K562 (cell line): ENCODE results near the gene UBXN2A. TPM values are rescaled to one million over a fixed set of nuclear protein-coding genes. Genes with fewer than 3 reads are reported as not detected.

Experiments used
- CCNT2 ChIP-seq: IDR thresholded peaks from 2 replicates; pipeline ENCODE4 v1.6.1; 2011; ENCODE audit warnings: borderline replicate concordance, low read depth, mild to moderate bottlenecking, moderate library complexity, mixed read lengths, low read length; ENCODE audit not compliant: insufficient read length; ENCODE audit errors: extremely low read depth
- EP400 ChIP-seq: fragments of 450-650 bp; IDR thresholded peaks from 2 replicates; pipeline ENCODE4 v1.6.1; 2017; ENCODE audit warnings: antibody characterized with exemption, mild to moderate bottlenecking, moderate library complexity
- ESRRA ChIP-seq: fragments of 450-650 bp; IDR thresholded peaks from 2 replicates; pipeline ENCODE4 v1.6.1; 2014; ENCODE audit warnings: low read depth, mild to moderate bottlenecking, moderate library complexity, borderline replicate concordance
- HOXB6 ChIP-seq: fragments of 250-450 bp; sonication (Bioruptor Pico); IDR thresholded peaks from 2 replicates; pipeline ENCODE4 v1.5.1; 2022; ENCODE audit warnings: mild to moderate bottlenecking, borderline replicate concordance
- SRSF3 ChIP-seq: fragments of 200-400 bp; formaldehyde crosslinking; IDR thresholded peaks from 2 replicates; pipeline ENCODE4 v1.6.1; 2016; ENCODE audit warnings: mild to moderate bottlenecking, low read length, moderate library complexity; ENCODE audit not compliant: insufficient read depth
- ZNF165 ChIP-seq: fragments of 250-450 bp; sonication (Bioruptor Pico); IDR thresholded peaks from 2 replicates; pipeline ENCODE4 v1.4.0; 2020; ENCODE audit warnings: borderline replicate concordance
- ZNF561 ChIP-seq: fragments of 450-650 bp; formaldehyde crosslinking; conservative IDR thresholded peaks from 2 replicates; pipeline ENCODE4 v1.4.0; 2020; ENCODE audit warnings: mild to moderate bottlenecking, moderate library complexity
- ZNF707 ChIP-seq: fragments of 250-450 bp; sonication (Bioruptor Pico); conservative IDR thresholded peaks from 2 replicates; pipeline ENCODE4 v1.8.0; 2022; ENCODE audit warnings: inconsistent platforms, mild to moderate bottlenecking, moderate library complexity
- ZNF766 ChIP-seq: fragments of 200-800 bp; sonication (Bioruptor generic); conservative IDR thresholded peaks from 2 replicates; pipeline ENCODE4 v1.6.1; 2016; ENCODE audit warnings: missing genetic modification characterization, missing compliant biosample characterization
- polyA plus RNA-seq, 8 experiments: library from polyadenylated mRNA; depleted of rRNA in 4 of 8; stranded (reverse) in 5 of 8; unstranded in 3 of 8; fragments of >200 nt; fragmentation: Nextera tagmentation in 2 of 8; fragmentation: Illumina TruSeq in 1 of 8; extraction: Ambion mirVana in 2 of 8; extraction: Trizol in 1 of 8; gene quantifications; 2 replicates each; pipeline versions ENCODE4 v1.2.1 to v1.2.3, GENCODE V29; 2011 to 2014; ENCODE audit warnings: inconsistent platforms in 1 of 8, missing spikeins in 1 of 8
- total RNA-seq, 7 experiments: library from RNA; depleted of rRNA in 6 of 7; stranded (reverse); fragments of >200 nt in 6 of 7; fragmentation: Illumina TruSeq in 2 of 7; extraction: Trizol in 2 of 7; gene quantifications; 2 replicates each; pipeline versions ENCODE4 v1.2.1 to v1.2.3, GENCODE V29; 2011 to 2021; ENCODE audit warnings: low replicate concordance in 1 of 7
- TF ChIP-seq, protein P1 (sequence below): sonication (generic); formaldehyde crosslinking; IDR thresholded peaks from 2 replicates; pipeline ENCODE4 v1.8.0; 2022; ENCODE audit warnings: missing genetic modification reagents, mild to moderate bottlenecking, borderline replicate concordance
- TF ChIP-seq, protein P2 (sequence below): fragments of 450-650 bp; IDR thresholded peaks from 2 replicates; pipeline ENCODE4 v1.6.1; 2018; ENCODE audit not compliant: partially characterized antibody
- TF ChIP-seq, protein P3 (sequence below): fragments of 450-650 bp; formaldehyde crosslinking; IDR thresholded peaks from 2 replicates; pipeline ENCODE4 v1.4.0; 2022; ENCODE audit warnings: mild to moderate bottlenecking, moderate library complexity
- TF ChIP-seq, protein P4 (sequence below): fragments of 250-450 bp; sonication (Bioruptor Pico); IDR thresholded peaks from 2 replicates; pipeline ENCODE4 v1.6.1; 2021; ENCODE audit warnings: mild to moderate bottlenecking
- TF ChIP-seq, protein P5 (sequence below): sonication (generic); formaldehyde crosslinking; IDR thresholded peaks from 2 replicates; pipeline ENCODE4 v1.8.0; 2022; ENCODE audit warnings: mild to moderate bottlenecking, missing genetic modification reagents

Gene UBXN2A
- total and polyA plus RNA-seq, 9 of the 15 experiments (the other 6 are each of a cell fraction or from before 2014, with no cell fraction given) = 3.4 to 25.6 (median 16.0) TPM

DNA sequence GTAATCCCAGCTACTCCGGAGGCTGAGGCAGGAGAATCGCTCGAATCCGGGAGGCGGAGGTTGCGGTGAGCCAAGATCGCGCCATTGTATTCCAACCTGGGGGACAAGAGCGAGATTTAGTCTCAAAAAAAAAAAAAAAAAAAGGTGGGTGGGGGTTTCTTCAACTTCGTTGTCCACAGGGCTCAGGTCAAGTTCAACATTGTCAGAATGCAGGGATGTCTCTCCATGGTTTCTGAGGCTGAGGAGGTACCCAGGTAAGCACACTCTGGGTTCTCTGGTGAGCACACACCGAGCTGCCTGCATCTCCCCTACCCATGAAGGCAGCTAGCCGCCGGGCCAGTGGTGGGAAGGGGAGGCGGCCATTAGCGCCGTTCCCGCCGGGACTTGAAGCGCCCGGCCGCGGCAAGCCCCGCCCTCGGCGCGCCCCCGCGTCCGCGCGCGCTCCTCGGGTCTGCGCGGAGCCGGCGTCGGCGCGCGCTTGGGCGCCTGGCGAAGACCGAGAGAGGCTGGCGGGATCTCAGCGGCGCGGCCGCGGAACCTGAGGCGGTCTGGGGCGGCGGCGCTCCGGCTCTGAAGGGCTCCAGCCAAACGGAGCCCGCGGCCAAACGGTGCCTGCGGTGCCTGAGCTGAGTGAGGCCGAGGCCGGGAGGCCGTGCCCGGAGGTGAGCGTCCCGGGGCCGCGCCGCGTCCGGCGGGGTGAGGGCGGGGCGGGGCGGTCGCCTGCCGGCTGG is at the start of gene UBXN2A (continued):
- TF ChIP-seq, protein P1, sequence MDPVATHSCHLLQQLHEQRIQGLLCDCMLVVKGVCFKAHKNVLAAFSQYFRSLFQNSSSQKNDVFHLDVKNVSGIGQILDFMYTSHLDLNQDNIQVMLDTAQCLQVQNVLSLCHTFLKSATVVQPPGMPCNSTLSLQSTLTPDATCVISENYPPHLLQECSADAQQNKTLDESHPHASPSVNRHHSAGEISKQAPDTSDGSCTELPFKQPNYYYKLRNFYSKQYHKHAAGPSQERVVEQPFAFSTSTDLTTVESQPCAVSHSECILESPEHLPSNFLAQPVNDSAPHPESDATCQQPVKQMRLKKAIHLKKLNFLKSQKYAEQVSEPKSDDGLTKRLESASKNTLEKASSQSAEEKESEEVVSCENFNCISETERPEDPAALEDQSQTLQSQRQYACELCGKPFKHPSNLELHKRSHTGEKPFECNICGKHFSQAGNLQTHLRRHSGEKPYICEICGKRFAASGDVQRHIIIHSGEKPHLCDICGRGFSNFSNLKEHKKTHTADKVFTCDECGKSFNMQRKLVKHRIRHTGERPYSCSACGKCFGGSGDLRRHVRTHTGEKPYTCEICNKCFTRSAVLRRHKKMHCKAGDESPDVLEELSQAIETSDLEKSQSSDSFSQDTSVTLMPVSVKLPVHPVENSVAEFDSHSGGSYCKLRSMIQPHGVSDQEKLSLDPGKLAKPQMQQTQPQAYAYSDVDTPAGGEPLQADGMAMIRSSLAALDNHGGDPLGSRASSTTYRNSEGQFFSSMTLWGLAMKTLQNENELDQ = no peak
- TF ChIP-seq HOXB6 (CRISPR knock-in tag) (no peak), EP400 (peak; percentile 49), ZNF165 (CRISPR knock-in tag) (no peak), ZNF707 (no peak), ESRRA (no peak; the same call in 1 of the 2 replicates), CCNT2 (peak; percentile 51), ZNF766 (CRISPR knock-in tag) (peak; percentile 96), ZNF561 (CRISPR knock-in tag) (no peak), SRSF3 (no peak)
- TF ChIP-seq, protein P2, sequence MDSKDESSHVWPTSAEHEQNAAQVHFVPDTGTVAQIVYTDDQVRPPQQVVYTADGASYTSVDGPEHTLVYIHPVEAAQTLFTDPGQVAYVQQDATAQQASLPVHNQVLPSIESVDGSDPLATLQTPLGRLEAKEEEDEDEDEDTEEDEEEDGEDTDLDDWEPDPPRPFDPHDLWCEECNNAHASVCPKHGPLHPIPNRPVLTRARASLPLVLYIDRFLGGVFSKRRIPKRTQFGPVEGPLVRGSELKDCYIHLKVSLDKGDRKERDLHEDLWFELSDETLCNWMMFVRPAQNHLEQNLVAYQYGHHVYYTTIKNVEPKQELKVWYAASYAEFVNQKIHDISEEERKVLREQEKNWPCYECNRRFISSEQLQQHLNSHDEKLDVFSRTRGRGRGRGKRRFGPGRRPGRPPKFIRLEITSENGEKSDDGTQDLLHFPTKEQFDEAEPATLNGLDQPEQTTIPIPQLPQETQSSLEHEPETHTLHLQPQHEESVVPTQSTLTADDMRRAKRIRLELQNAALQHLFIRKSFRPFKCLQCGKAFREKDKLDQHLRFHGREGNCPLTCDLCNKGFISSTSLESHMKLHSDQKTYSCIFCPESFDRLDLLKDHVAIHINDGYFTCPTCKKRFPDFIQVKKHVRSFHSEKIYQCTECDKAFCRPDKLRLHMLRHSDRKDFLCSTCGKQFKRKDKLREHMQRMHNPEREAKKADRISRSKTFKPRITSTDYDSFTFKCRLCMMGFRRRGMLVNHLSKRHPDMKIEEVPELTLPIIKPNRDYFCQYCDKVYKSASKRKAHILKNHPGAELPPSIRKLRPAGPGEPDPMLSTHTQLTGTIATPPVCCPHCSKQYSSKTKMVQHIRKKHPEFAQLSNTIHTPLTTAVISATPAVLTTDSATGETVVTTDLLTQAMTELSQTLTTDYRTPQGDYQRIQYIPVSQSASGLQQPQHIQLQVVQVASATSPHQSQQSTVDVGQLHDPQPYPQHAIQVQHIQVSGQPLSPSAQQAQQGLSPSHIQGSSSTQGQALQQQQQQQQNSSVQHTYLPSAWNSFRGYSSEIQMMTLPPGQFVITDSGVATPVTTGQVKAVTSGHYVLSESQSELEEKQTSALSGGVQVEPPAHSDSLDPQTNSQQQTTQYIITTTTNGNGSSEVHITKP = peak; percentile 30
- TF ChIP-seq, protein P3, sequence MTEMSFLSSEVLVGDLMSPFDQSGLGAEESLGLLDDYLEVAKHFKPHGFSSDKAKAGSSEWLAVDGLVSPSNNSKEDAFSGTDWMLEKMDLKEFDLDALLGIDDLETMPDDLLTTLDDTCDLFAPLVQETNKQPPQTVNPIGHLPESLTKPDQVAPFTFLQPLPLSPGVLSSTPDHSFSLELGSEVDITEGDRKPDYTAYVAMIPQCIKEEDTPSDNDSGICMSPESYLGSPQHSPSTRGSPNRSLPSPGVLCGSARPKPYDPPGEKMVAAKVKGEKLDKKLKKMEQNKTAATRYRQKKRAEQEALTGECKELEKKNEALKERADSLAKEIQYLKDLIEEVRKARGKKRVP (CRISPR knock-in tag) = peak; percentile 9; the same call in 1 of the 2 replicates
- TF ChIP-seq, protein P4, sequence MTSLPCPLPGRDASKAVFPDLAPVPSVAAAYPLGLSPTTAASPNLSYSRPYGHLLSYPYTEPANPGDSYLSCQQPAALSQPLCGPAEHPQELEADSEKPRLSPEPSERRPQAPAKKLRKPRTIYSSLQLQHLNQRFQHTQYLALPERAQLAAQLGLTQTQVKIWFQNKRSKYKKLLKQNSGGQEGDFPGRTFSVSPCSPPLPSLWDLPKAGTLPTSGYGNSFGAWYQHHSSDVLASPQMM (CRISPR knock-in tag) = no peak
- TF ChIP-seq, protein P5, sequence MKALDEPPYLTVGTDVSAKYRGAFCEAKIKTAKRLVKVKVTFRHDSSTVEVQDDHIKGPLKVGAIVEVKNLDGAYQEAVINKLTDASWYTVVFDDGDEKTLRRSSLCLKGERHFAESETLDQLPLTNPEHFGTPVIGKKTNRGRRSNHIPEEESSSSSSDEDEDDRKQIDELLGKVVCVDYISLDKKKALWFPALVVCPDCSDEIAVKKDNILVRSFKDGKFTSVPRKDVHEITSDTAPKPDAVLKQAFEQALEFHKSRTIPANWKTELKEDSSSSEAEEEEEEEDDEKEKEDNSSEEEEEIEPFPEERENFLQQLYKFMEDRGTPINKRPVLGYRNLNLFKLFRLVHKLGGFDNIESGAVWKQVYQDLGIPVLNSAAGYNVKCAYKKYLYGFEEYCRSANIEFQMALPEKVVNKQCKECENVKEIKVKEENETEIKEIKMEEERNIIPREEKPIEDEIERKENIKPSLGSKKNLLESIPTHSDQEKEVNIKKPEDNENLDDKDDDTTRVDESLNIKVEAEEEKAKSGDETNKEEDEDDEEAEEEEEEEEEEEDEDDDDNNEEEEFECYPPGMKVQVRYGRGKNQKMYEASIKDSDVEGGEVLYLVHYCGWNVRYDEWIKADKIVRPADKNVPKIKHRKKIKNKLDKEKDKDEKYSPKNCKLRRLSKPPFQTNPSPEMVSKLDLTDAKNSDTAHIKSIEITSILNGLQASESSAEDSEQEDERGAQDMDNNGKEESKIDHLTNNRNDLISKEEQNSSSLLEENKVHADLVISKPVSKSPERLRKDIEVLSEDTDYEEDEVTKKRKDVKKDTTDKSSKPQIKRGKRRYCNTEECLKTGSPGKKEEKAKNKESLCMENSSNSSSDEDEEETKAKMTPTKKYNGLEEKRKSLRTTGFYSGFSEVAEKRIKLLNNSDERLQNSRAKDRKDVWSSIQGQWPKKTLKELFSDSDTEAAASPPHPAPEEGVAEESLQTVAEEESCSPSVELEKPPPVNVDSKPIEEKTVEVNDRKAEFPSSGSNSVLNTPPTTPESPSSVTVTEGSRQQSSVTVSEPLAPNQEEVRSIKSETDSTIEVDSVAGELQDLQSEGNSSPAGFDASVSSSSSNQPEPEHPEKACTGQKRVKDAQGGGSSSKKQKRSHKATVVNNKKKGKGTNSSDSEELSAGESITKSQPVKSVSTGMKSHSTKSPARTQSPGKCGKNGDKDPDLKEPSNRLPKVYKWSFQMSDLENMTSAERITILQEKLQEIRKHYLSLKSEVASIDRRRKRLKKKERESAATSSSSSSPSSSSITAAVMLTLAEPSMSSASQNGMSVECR (CRISPR knock-in tag) = peak; percentile 29; the same call in 1 of the 2 replicates
